ENCODE data around the gene PKNOX2. TPM values are rescaled to one million over a fixed set of nuclear protein-coding genes. Genes with fewer than 3 reads are reported as not detected.

Gene PKNOX2
- total RNA-seq, 1 donor from 2014 or later = 12.3 TPM

- DNase-seq = no peak
These were observed 9.5 kb downstream of the PKNOX2 start for GRCh38 chr11:125174057-125174456.

- peak; percentile 31 for DNase-seq
These were observed 10.1 kb downstream of the PKNOX2 start for GRCh38 chr11:125174686-125175085.

- no peak for DNase-seq
These were observed 10.6 kb downstream of the PKNOX2 start for GRCh38 chr11:125175166-125175565.

GRCh38 chr11:125175896-125176575 lies 11.5 kb downstream of the PKNOX2 start:
- DNase-seq = no peak

GRCh38 chr11:125176866-125177265 lies 12.3 kb downstream of the PKNOX2 start:
- DNase-seq = no peak

GRCh38 chr11:125177543-125177942 lies 13.0 kb downstream of the PKNOX2 start:
- DNase-seq = no peak

GRCh38 chr11:125179346-125179745 lies 14.8 kb downstream of the PKNOX2 start:
- no peak for DNase-seq

GRCh38 chr11:125179895-125180294 lies 15.3 kb downstream of the PKNOX2 start:
- DNase-seq = no peak

- no peak for DNase-seq
These were observed 16.1 kb downstream of the PKNOX2 start for GRCh38 chr11:125180413-125181305.

- DNase-seq = no peak
These were observed 18.0 kb downstream of the PKNOX2 start for GRCh38 chr11:125182573-125182972.

- no peak for DNase-seq
These were observed 19.1 kb downstream of the PKNOX2 start for GRCh38 chr11:125183641-125184040.

- DNase-seq = no peak
These were observed 23.5 kb downstream of the PKNOX2 start for GRCh38 chr11:125188021-125188420.

- DNase-seq = no peak
These were observed 26.0 kb downstream of the PKNOX2 start for GRCh38 chr11:125190566-125190965.

- no peak for DNase-seq
These were observed 27.6 kb downstream of the PKNOX2 start for GRCh38 chr11:125192183-125192582.

GRCh38 chr11:125192717-125193415 lies 28.3 kb downstream of the PKNOX2 start:
- no peak for DNase-seq

GRCh38 chr11:125193416-125193726 lies 28.8 kb downstream of the PKNOX2 start:
- DNase-seq = no peak

GRCh38 chr11:125193841-125194240 lies 29.3 kb downstream of the PKNOX2 start:
- no peak for DNase-seq

- DNase-seq = no peak
These were observed 35.4 kb downstream of the PKNOX2 start for GRCh38 chr11:125199915-125200314.

- no peak for DNase-seq
These were observed 35.9 kb downstream of the PKNOX2 start for GRCh38 chr11:125200441-125200840.

GRCh38 chr11:125201525-125202141 lies 37.1 kb downstream of the PKNOX2 start:
- DNase-seq = peak; percentile 33

GRCh38 chr11:125202362-125202880 lies 37.9 kb downstream of the PKNOX2 start:
- no peak for DNase-seq

- DNase-seq = no peak
These were observed 38.4 kb downstream of the PKNOX2 start for GRCh38 chr11:125202977-125203376.
